ENCODE data around the gene PTCH1.
A peak's percentile ranks its signal among the peaks of the same experiment; 100 is the strongest.

PTCH1 gene

GRCh38 chr9:95431286-95431685 lies 85.5 kb downstream of the PTCH1 start:
- Mint-ChIP-seq H3K9me3 (no peaks in the 10 kb centered on the region), H3K4me3 (no peak overlapping the region), H3K27ac (no peak overlapping the region), H3K27me3 (no peaks in the 10 kb centered on the region), H3K4me1 (peaks cover 12% of the 10 kb centered on the region), H3K36me3 (peaks cover 2% of the 10 kb centered on the region)

DNA sequence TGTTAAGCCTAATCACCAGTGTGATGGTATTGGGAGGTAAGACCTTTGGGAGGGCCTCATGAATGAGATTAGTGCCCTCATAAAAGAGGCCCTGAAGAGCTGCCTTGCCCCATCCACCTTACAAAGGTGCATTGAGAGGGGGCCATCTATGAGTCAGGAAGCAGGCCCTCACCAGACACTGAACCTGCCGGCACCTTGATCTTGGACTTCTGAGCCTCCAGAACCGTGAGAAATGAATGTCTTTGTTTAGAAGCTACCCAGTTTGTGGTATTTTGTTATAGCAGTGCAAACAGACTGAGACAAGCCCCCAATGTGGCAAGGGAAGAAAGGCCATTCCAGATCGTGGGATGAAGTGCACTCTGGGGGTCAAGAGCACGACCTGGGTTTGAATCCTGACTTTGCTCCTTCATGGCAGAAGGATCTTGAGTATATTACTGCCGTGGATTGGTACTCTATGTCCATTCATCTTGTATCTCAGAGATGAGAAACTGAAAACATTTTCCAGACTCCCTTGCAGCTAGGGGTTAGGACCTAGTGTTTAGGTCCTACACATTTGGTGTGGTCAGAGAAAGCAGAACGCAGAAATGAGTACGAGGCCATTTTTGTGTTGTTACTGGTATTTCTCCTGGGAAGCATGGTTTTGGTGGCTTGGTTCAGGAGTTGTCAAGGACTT lies 86.7 kb downstream of the PTCH1 start:
- Mint-ChIP-seq H3K36me3 (peaks cover 2% of the 10 kb centered on the region), H3K4me1 (peaks cover 16% of the 10 kb centered on the region), H3K4me3 (no peak overlapping the region), H3K27me3 (no peaks in the 10 kb centered on the region), H3K9me3 (no peaks in the 10 kb centered on the region), H3K27ac (no peak overlapping the region)

DNA sequence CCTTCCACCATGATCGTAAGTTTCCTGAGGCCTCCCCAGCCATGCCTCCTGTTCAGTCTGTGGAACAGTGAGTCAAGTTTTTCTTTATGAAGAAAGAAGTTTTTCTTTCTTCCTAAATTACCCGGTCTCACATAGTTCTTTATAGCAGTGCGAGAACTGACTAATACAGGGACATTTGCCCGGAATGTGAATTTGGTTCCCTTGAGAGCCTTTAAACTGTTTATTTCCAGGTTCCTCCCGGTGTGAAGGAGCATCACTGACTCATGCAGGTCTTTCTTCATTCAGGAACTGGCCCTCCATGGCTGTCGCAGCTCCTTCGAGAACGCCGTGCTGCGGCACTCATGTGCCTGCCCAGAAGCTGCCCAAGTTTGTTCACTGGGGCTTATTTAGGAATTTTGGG lies 87.7 kb downstream of the PTCH1 start:
- no peak overlapping the region for H3K4me3 Mint-ChIP-seq
- peaks cover 2% of the 10 kb centered on the region for H3K36me3 Mint-ChIP-seq
- peaks cover 15% of the 10 kb centered on the region for H3K4me1 Mint-ChIP-seq
- H3K27me3 Mint-ChIP-seq: no peaks in the 10 kb centered on the region
- no peaks in the 10 kb centered on the region for H3K9me3 Mint-ChIP-seq
- H3K27ac Mint-ChIP-seq: no peak overlapping the region

DNA sequence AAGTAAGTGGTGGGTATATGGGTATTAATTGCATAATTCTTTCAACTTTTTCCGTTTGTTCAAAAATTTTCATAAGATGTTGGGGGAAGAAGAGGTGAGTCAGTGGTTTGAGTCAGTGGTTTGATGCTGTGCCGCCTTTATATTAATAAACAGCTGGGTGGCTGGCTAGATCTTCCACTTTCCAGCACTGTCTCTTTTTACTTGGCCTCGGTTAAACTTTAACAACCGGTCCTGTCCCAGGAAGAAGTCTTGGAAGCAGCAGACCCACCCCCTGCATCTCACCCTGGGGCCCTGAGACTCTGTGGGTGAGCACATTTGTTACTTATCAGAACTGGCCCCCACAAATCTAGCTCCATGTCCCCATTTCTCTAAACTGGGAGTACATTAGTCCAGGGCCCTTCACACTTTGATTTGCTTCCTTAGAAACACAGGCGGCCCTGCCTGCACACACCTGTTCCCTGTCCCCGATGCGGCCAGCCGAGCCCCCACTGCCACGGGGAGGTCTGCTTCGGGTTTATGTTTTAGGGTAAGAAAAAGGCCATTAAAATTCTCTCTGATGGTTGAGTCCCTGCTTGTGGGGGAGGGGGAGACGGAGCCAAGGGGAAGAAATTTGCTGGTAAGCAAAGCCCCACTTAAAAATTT lies 90.7 kb downstream of the PTCH1 start:
- H3K4me1 Mint-ChIP-seq: peaks cover 15% of the 10 kb centered on the region
- peaks cover 7% of the 10 kb centered on the region for H3K36me3 Mint-ChIP-seq
- peak overlapping the region; percentile 79 for H3K4me3 Mint-ChIP-seq
- H3K9me3 Mint-ChIP-seq: peaks cover 6% of the 10 kb centered on the region
- H3K27ac Mint-ChIP-seq: peak overlapping the region; percentile 17
- H3K27me3 Mint-ChIP-seq: no peaks in the 10 kb centered on the region

GRCh38 chr9:95422650-95423049 lies 94.1 kb downstream of the PTCH1 start:
- Mint-ChIP-seq H3K27ac (no peak overlapping the region), H3K4me1 (peaks cover 15% of the 10 kb centered on the region), H3K9me3 (peaks cover 6% of the 10 kb centered on the region), H3K36me3 (peaks cover 6% of the 10 kb centered on the region), H3K4me3 (no peak overlapping the region), H3K27me3 (no peaks in the 10 kb centered on the region)

DNA sequence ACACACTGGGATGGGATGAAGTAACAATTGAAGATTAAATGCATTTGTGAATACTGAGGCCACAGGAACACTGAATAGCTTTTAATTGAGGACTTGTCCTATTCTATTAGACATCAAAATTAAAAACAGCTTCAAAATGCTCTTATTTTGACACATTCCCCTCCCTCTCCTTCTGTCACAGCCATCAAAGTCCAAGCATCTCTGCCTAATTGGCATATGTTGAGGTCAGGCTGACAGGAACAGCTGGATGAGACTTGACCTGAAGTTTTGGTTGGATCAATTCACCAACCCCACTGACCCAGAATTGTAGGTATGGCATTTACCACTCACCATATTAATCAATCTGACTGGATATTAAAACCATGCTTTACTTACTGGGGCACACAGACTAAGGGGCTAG lies 96.3 kb downstream of the PTCH1 start:
- peaks cover 5% of the 10 kb centered on the region for H3K4me1 Mint-ChIP-seq
- H3K9me3 Mint-ChIP-seq: peaks cover 17% of the 10 kb centered on the region
- H3K27me3 Mint-ChIP-seq: no peaks in the 10 kb centered on the region
- no peak overlapping the region for H3K4me3 Mint-ChIP-seq
- H3K36me3 Mint-ChIP-seq: peaks cover 9% of the 10 kb centered on the region
- H3K27ac Mint-ChIP-seq: no peak overlapping the region

DNA sequence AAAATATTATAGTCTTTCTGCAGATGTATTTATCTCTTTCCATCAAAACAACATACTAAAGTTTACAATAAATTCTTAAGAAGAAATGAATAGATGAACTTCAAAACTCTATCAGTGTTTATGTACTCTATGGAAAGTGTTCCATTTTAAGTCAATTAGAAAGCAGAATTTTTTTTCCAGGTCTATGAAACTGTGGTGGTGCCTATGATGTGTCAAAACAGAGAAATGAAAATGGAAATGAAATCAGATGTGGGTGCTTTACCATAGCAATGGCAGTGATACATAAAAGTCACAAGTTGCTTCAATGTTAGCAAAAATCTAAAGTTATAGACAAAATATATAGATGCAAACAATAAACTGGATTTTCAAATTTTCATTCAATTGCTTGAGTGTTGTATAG lies 97.3 kb downstream of the PTCH1 start:
- H3K36me3 Mint-ChIP-seq: peaks cover 9% of the 10 kb centered on the region
- H3K27me3 Mint-ChIP-seq: no peaks in the 10 kb centered on the region
- H3K4me1 Mint-ChIP-seq: peaks cover 2% of the 10 kb centered on the region
- H3K9me3 Mint-ChIP-seq: peaks cover 17% of the 10 kb centered on the region
- no peak overlapping the region for H3K4me3 Mint-ChIP-seq
- H3K27ac Mint-ChIP-seq: no peak overlapping the region

DNA sequence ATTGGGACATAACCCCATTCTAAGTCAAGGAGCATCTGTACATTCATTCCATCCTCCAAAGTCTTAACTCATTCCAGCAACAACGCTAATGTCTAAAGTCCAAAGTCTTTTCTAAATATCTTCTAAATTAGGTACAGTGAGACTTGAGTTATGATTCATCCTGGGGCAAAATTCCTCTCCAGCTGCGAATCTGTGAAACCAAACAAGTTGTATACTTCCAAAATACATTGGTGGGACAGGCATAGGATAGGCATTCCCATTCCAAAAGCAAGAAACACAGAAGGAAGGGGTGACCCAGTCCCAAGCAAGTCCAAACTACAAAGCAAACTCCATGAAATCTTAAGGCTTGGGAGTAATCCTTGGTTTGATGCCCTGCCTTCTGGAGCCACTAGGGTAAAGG lies 101.6 kb downstream of the PTCH1 start:
- H3K36me3 Mint-ChIP-seq: peaks cover 3% of the 10 kb centered on the region
- H3K27me3 Mint-ChIP-seq: no peaks in the 10 kb centered on the region
- no peaks in the 10 kb centered on the region for H3K4me1 Mint-ChIP-seq
- peaks cover 11% of the 10 kb centered on the region for H3K9me3 Mint-ChIP-seq
- no peak overlapping the region for H3K27ac Mint-ChIP-seq
- H3K4me3 Mint-ChIP-seq: no peak overlapping the region

DNA sequence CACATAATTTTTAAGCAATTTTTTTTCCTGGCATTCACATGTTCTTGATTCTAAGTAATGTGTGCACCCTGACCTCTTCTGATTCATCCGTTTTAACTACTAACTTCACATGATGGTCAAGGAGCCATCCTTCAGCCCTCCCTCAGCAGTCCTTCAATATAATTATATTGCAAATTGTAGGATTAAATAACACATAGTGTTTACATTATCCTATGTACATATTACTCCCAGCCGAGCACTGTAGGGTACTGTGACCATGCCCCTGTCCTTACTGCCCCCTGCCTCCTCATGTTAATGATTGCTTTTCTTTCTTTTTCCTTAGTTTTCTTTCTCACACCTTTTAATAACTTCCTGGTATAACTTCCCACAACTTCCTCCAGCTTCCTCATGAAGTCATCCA lies 103.0 kb downstream of the PTCH1 start:
- H3K4me1 Mint-ChIP-seq: no peaks in the 10 kb centered on the region
- H3K9me3 Mint-ChIP-seq: peaks cover 11% of the 10 kb centered on the region
- no peaks in the 10 kb centered on the region for H3K27me3 Mint-ChIP-seq

GRCh38 chr9:95411054-95411892 lies 105.5 kb downstream of the PTCH1 start:
- Mint-ChIP-seq H3K36me3 (peaks cover 3% of the 10 kb centered on the region), H3K4me1 (no peaks in the 10 kb centered on the region), H3K27ac (no peak overlapping the region), H3K27me3 (no peaks in the 10 kb centered on the region), H3K9me3 (peaks cover 6% of the 10 kb centered on the region), H3K4me3 (no peak overlapping the region)

More for the DNA sequence above, 103.0 kb downstream of the PTCH1 start:
- Mint-ChIP-seq H3K36me3 (peaks cover 3% of the 10 kb centered on the region), H3K27ac (no peak overlapping the region), H3K4me3 (no peak overlapping the region)

DNA sequence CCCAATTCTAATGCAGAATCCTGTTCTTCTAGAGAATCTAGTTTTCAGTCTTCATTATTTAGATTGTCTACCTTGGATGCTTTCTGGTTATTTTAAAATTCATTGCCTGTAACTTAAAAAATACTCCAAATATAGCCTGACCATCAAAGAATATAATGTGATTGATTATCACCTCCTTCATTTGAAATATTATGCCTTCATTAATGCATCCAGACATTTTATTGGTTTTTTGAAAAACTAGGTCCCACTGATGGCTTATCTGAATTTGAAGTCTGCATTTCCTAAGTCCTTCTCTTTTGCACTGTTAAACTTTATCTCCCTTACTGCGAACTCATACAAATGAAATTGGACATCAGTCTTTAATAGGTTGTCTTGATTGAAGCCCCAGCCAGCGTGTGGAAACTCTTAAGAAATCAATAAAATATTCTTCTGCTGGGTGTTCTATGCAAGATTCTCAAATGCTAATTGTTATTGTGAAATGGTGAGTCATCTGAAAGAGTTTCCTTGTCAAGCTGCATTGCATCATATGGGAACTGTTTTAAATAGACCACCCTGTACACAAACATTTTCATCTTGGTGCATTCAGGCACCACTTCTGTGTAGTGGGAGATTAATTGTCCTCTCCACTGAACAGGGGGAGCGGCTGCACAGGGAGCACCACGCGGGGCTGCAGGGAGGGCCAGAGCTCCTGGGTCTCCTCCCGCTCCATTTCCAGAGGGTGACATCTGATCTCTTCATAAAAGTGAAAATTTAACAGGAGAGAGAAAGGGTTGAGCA lies 106.9 kb downstream of the PTCH1 start:
- no peak overlapping the region for H3K4me3 Mint-ChIP-seq
- H3K4me1 Mint-ChIP-seq: no peaks in the 10 kb centered on the region
- H3K27ac Mint-ChIP-seq: no peak overlapping the region
- H3K36me3 Mint-ChIP-seq: no peaks in the 10 kb centered on the region
- no peaks in the 10 kb centered on the region for H3K9me3 Mint-ChIP-seq
- no peaks in the 10 kb centered on the region for H3K27me3 Mint-ChIP-seq

DNA sequence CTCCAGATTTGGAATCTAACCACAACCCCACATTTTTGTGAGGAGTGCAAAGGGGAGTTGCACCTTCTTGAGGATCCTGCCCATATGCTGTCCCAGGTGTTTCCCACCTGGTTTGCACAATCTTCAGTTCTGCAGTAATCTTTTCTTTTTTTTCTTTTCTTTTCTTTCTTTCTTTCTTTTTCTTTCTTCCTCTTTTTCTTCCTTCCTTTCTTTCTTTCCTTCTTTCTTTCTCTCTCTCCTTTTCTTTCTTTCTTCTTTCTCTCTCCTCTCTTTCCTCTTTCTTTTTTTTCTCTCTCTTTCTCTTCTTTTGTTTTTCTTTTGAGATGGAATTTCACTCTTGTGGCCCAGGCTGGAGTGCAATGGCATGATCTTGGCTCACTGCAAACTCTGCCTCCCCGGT lies 109.2 kb downstream of the PTCH1 start:
- Mint-ChIP-seq H3K27me3 (no peaks in the 10 kb centered on the region), H3K36me3 (no peaks in the 10 kb centered on the region), H3K4me1 (no peaks in the 10 kb centered on the region), H3K9me3 (no peaks in the 10 kb centered on the region), H3K27ac (peak overlapping the region; percentile 59), H3K4me3 (no peak overlapping the region)

GRCh38 chr9:95406121-95406520 lies 110.7 kb downstream of the PTCH1 start:
- H3K4me3 Mint-ChIP-seq: no peak overlapping the region
- H3K27me3 Mint-ChIP-seq: peaks cover 1% of the 10 kb centered on the region
- no peak overlapping the region for H3K27ac Mint-ChIP-seq
- no peaks in the 10 kb centered on the region for H3K36me3 Mint-ChIP-seq
- no peaks in the 10 kb centered on the region for H3K4me1 Mint-ChIP-seq
- no peaks in the 10 kb centered on the region for H3K9me3 Mint-ChIP-seq

DNA sequence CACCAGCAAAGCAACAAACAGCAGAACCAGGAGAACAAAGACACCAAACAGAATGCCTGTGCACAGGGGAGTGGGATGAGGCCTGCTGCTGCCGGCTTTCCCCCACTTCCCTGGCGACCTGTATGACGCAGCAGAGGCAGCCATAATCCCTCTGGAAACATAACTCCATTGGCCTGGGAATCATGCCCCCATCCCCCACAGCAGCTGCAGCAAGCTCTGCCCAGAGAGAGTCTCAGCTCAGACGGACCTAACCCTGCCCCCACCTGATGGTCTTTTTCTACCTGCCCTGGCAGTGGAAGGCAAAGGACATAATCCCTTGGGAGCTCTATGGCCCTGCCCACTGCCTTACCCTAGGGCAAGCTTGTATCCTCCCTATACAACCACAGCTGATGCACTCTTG lies 117.5 kb downstream of the PTCH1 start:
- no peak overlapping the region for H3K27ac Mint-ChIP-seq
- peaks cover 6% of the 10 kb centered on the region for H3K27me3 Mint-ChIP-seq
- H3K4me3 Mint-ChIP-seq: no peak overlapping the region
- H3K4me1 Mint-ChIP-seq: no peaks in the 10 kb centered on the region
- H3K36me3 Mint-ChIP-seq: peaks cover 1% of the 10 kb centered on the region
- peaks cover 6% of the 10 kb centered on the region for H3K9me3 Mint-ChIP-seq

All from activated naive CD4-positive, alpha-beta T cell treated with anti-CD3 and anti-CD28 coated beads, Interleukin-2, amount 50 U/mL, for 24 hours (primary cell).